CD14-positive monocyte (primary cell): ENCODE data around the gene PGA5. TPM values are rescaled to one million over a fixed set of nuclear protein-coding genes. Genes with fewer than 3 reads are reported as not detected.

Experiments
- DNase-seq, 3 donors: peaks; one replicate each; pipeline ENCODE4 v3.0.0-alpha.2; 2011 to 2022
- H2AFZ ChIP-seq: 2 replicates; pipeline ENCODE4 v1.6.0; 2012; ENCODE audit warnings: mild to moderate bottlenecking, low read depth, low read length, inconsistent platforms; ENCODE audit not compliant: insufficient read depth, poor library complexity, severe bottlenecking
- H3K27ac ChIP-seq, 2 donors: 1 replicate in 1 of 2; 2 replicates in 1 of 2; pipeline ENCODE4 v1.5.1; 2012 to 2013; ENCODE audit warnings: low read length in 2 of 2, control low read depth in 1 of 2, inconsistent platforms in 1 of 2, low read depth in 1 of 2, mild to moderate bottlenecking in 1 of 2
- H3K27me3 ChIP-seq, 2 donors: one replicate each; pipeline versions ENCODE4 v1.6.0 to v1.6.1; 2011 to 2013; ENCODE audit warnings: low read length in 2 of 2; ENCODE audit not compliant: control insufficient read depth in 2 of 2, insufficient read depth in 2 of 2
- H3K36me3 ChIP-seq, 2 donors: replicated peaks in 1 of 2; 1 replicate in 1 of 2; 2 replicates in 1 of 2; pipeline versions ENCODE4 v1.5.1 to v1.6.1; 2012 to 2013; ENCODE audit warnings: low read length in 2 of 2, control low read depth in 1 of 2, inconsistent platforms in 1 of 2, mild to moderate bottlenecking in 1 of 2; ENCODE audit not compliant: insufficient read depth in 2 of 2, control insufficient read depth in 1 of 2
- H3K4me1 ChIP-seq, 2 donors: 1 replicate in 1 of 2; 2 replicates in 1 of 2; pipeline versions ENCODE4 v1.5.1 to v1.6.1; 2012 to 2013; ENCODE audit warnings: low read length in 2 of 2, control low read depth in 1 of 2, inconsistent platforms in 1 of 2, mild to moderate bottlenecking in 1 of 2, moderate library complexity in 1 of 2; ENCODE audit not compliant: insufficient read depth in 2 of 2, control insufficient read depth in 1 of 2
- H3K4me2 ChIP-seq: replicated peaks from 2 replicates; pipeline ENCODE3; 2012; ENCODE audit warnings: low read length, moderate library complexity, mild to moderate bottlenecking; ENCODE audit not compliant: poor library complexity, severe bottlenecking; ENCODE audit errors: extremely low read depth
- H3K4me3 ChIP-seq, 3 experiments: fragments of 200-600 bp in 1 of 3; sonication (generic) in 1 of 3; replicated peaks in 1 of 3; 1 replicate in 2 of 3; 2 replicates in 1 of 3; pipeline ENCODE4 v1.5.1; 2011 to 2013; ENCODE audit warnings: low read length in 3 of 3, mild to moderate bottlenecking in 3 of 3, control low read depth in 2 of 3, low read depth in 2 of 3, inconsistent platforms in 1 of 3, moderate library complexity in 1 of 3
- H3K79me2 ChIP-seq: 2 replicates; pipeline ENCODE4 v1.6.0; 2012; ENCODE audit warnings: mild to moderate bottlenecking, control low read depth, inconsistent platforms, low read length, moderate library complexity; ENCODE audit not compliant: insufficient read depth
- H3K9ac ChIP-seq: 2 replicates; pipeline ENCODE4 v1.6.0; 2017; ENCODE audit warnings: low read length, mild to moderate bottlenecking; ENCODE audit not compliant: insufficient read depth, poor library complexity, severe bottlenecking
- H3K9me3 ChIP-seq, 2 donors: replicated peaks in 1 of 2; 1 replicate in 1 of 2; 2 replicates in 1 of 2; pipeline versions ENCODE4 v1.5.1 to v1.6.1; 2012 to 2013; ENCODE audit warnings: low read length in 2 of 2, control low read depth in 1 of 2; ENCODE audit not compliant: control insufficient read depth in 1 of 2, insufficient read depth in 1 of 2
- H4K20me1 ChIP-seq: 2 replicates; pipeline ENCODE4 v1.6.0; 2012; ENCODE audit warnings: mild to moderate bottlenecking, low read length, control low read depth, moderate library complexity; ENCODE audit not compliant: insufficient read depth
- H3K27ac Mint-ChIP-seq, 7 donors: one replicate each; pipeline ENCODE4 v1.8.0; 2020; ENCODE audit warnings: mild to moderate bottlenecking in 7 of 7, mixed read lengths in 7 of 7, moderate library complexity in 6 of 7, inconsistent platforms in 2 of 7
- H3K27me3 Mint-ChIP-seq, 3 donors: one replicate each; pipeline ENCODE4 v1.8.0; 2021 to 2022; ENCODE audit warnings: low read depth in 3 of 3, mild to moderate bottlenecking in 3 of 3, mixed read lengths in 3 of 3, moderate library complexity in 3 of 3, inconsistent platforms in 1 of 3
- H3K36me3 Mint-ChIP-seq, 2 donors: one replicate each; pipeline ENCODE4 v1.8.0; 2020; ENCODE audit warnings: mixed read lengths in 2 of 2, inconsistent platforms in 1 of 2, mild to moderate bottlenecking in 1 of 2
- H3K4me1 Mint-ChIP-seq: one replicate; pipeline ENCODE4 v1.8.0; 2020; ENCODE audit warnings: mild to moderate bottlenecking, mixed read lengths
- H3K4me3 Mint-ChIP-seq, 2 donors: one replicate each; pipeline ENCODE4 v1.8.0; 2020; ENCODE audit warnings: mild to moderate bottlenecking in 2 of 2, mixed read lengths in 2 of 2, moderate library complexity in 1 of 2
- H3K9me3 Mint-ChIP-seq, 7 donors: one replicate each; pipeline ENCODE4 v1.8.0; 2020 to 2022; ENCODE audit warnings: mixed read lengths in 7 of 7, mild to moderate bottlenecking in 6 of 7, moderate library complexity in 6 of 7, inconsistent platforms in 2 of 7
- CTCF ChIP-seq: fragments of 200-600 bp; IDR thresholded peaks from one replicate; pipeline ENCODE4 v1.8.0; 2022; ENCODE audit warnings: antibody characterized with exemption, mild to moderate bottlenecking
- WGBS: methylation state at CpG from one replicate; pipeline ENCODE4 v1.1.5; 2013; ENCODE audit warnings: missing lambda C conversion rate; ENCODE audit not compliant: insufficient coverage; 5-methylcytosine and 5-hydroxymethylcytosine counted together
- intact Hi-C, 2 donors: fragments of 100-400 bp; cut with micrococcal nuclease; formaldehyde crosslinking; loops; one replicate each; pipeline versions ENCODE4 v1.15.0 to v1.15.1; 2023
- polyA plus RNA-seq, 3 donors: library from polyadenylated mRNA; depleted of rRNA in 1 of 3; unstranded in 2 of 3; stranded (reverse) in 1 of 3; fragments of 300-500 nt in 2 of 3; fragments of >200 nt in 1 of 3; fragmentation: Illumina TruSeq in 2 of 3; gene quantifications; 1 replicate in 2 of 3; 2 replicates in 1 of 3; pipeline ENCODE4 v1.2.3, GENCODE V29; 2012 to 2021

Gene PGA5
- polyA plus RNA-seq, 3 donors = 1.0 to 3.6 (median 2.0) TPM

GRCh38 chr11:61280883-61281580 is 40.1 kb downstream of the PGA5 start:
- Histone ChIP-seq H3K27ac (no peak overlapping the region), H3K9me3 (no peaks in the 10 kb centered on the region), H3K4me1 (no peaks in the 10 kb centered on the region), H3K4me2 (no peak overlapping the region), H3K9ac (no peak overlapping the region), H3K4me3 (no peak overlapping the region), H2AFZ (no peak overlapping the region), H4K20me1 (no peaks in the 10 kb centered on the region), H3K36me3 (no peaks in the 10 kb centered on the region), H3K27me3 (no peaks in the 10 kb centered on the region), H3K79me2 (no peaks in the 10 kb centered on the region)
- no peak for TF ChIP-seq CTCF
- intact Hi-C loops = no loop called here
- Mint-ChIP-seq H3K27me3 (peaks cover 2 to 7% (median 6%) of the 10 kb centered on the region in 3 donors), H3K36me3 (no peaks in the 10 kb centered on the region), H3K27ac (no peak overlapping the region), H3K4me1 (peaks cover 2% of the 10 kb centered on the region), H3K4me3 (no peak overlapping the region), H3K9me3 (peaks cover 0 to 6% (median 1%) of the 10 kb centered on the region in 7 donors)
- no peak for DNase-seq
- 97% methylated on average over 18 of the region's 20 CpGs for WGBS

GRCh38 chr11:61281581-61282250 is 40.7 kb downstream of the PGA5 start:
- H2AFZ ChIP-seq = no peak overlapping the region
- no peaks in the 10 kb centered on the region for H3K79me2 ChIP-seq
- H3K4me2 ChIP-seq = no peak overlapping the region
- no peaks in the 10 kb centered on the region for H3K9me3 ChIP-seq
- H3K36me3 ChIP-seq = no peaks in the 10 kb centered on the region
- H3K9me3 Mint-ChIP-seq = peaks cover 0 to 6% (median 1%) of the 10 kb centered on the region in 7 donors
- H3K4me1 ChIP-seq = no peaks in the 10 kb centered on the region
- no peaks in the 10 kb centered on the region for H3K36me3 Mint-ChIP-seq
- H3K9ac ChIP-seq = no peak overlapping the region
- H3K27me3 ChIP-seq = no peaks in the 10 kb centered on the region
- 86% methylated on average over 33 of the region's 35 CpGs for WGBS
- no peak for DNase-seq
- no peak overlapping the region for H3K27ac Mint-ChIP-seq
- no peaks in the 10 kb centered on the region for H4K20me1 ChIP-seq
- intact Hi-C loops = no loop called here
- H3K27me3 Mint-ChIP-seq = peaks cover 2 to 6% (median 5%) of the 10 kb centered on the region in 3 donors
- H3K4me3 ChIP-seq = no peak overlapping the region
- peaks cover 2% of the 10 kb centered on the region for H3K4me1 Mint-ChIP-seq
- no peak overlapping the region for H3K4me3 Mint-ChIP-seq
- no peak for TF ChIP-seq CTCF
- no peak overlapping the region for H3K27ac ChIP-seq
